Hematopoietic multipotent progenitor cell (in vitro differentiated cells): ENCODE results near the gene RANBP9. TPM values are rescaled to one million over a fixed set of nuclear protein-coding genes. Genes with fewer than 3 reads are reported as not detected.

ENCODE experiments used
- DNase-seq, 3 donors: peaks; one replicate each; pipeline ENCODE4 v3.0.0-alpha.2; 2011 to 2015; ENCODE audit warnings: low read depth in 2 of 3, low spot score in 2 of 3
- total RNA-seq: library from RNA; depleted of rRNA; stranded (reverse); fragments of >200 nt; gene quantifications from one replicate; pipeline ENCODE4 v1.2.3, GENCODE V29; 2012

Gene RANBP9
- total RNA-seq, 1 donor: 15.3 TPM

- DNase-seq: no peak
Observed at GRCh38 chr6:13679996-13680395, 31.6 kb downstream of the RANBP9 start.

- peak in 2 of 3 donors; percentile 81 to 86 for DNase-seq
Observed at GRCh38 chr6:13678255-13678983, 33.2 kb downstream of the RANBP9 start.

- DNase-seq: no peak
Observed at GRCh38 chr6:13677878-13678254, 33.8 kb downstream of the RANBP9 start.

GRCh38 chr6:13676551-13677156, 35.0 kb downstream of the RANBP9 start:
- DNase-seq: no peak

GRCh38 chr6:13674533-13675190, 37.0 kb downstream of the RANBP9 start:
- no peak for DNase-seq

GRCh38 chr6:13673825-13674444, 37.7 kb downstream of the RANBP9 start:
- no peak for DNase-seq

- DNase-seq: no peak
Observed at GRCh38 chr6:13673368-13673767, 38.3 kb downstream of the RANBP9 start.

GRCh38 chr6:13672904-13673303, 38.7 kb downstream of the RANBP9 start:
- no peak for DNase-seq

GRCh38 chr6:13671548-13672127, 40.0 kb downstream of the RANBP9 start:
- DNase-seq: no peak

- DNase-seq: no peak
Observed at GRCh38 chr6:13669476-13669875, 42.2 kb downstream of the RANBP9 start.

GRCh38 chr6:13668291-13668928, 43.2 kb downstream of the RANBP9 start:
- DNase-seq: peak in 1 of 3 donors; percentile 29

- no peak for DNase-seq
Observed at GRCh38 chr6:13667655-13668054, 44.0 kb downstream of the RANBP9 start.

GRCh38 chr6:13666194-13667105, 45.2 kb downstream of the RANBP9 start:
- DNase-seq: no peak

- DNase-seq: no peak
Observed at GRCh38 chr6:13664703-13665352, 46.8 kb downstream of the RANBP9 start.

- no peak for DNase-seq
Observed at GRCh38 chr6:13663986-13664385, 47.6 kb downstream of the RANBP9 start.

- no peak for DNase-seq
Observed at GRCh38 chr6:13662651-13663334, 48.8 kb downstream of the RANBP9 start.

GRCh38 chr6:13661647-13662046, 50.0 kb downstream of the RANBP9 start:
- no peak for DNase-seq

GRCh38 chr6:13660893-13661292, 50.7 kb downstream of the RANBP9 start:
- DNase-seq: no peak

GRCh38 chr6:13660273-13660672, 51.4 kb downstream of the RANBP9 start:
- no peak for DNase-seq
